K562 (cell line): ENCODE data around the gene ZCWPW1. TPM values are rescaled to one million over a fixed set of nuclear protein-coding genes. Genes with fewer than 3 reads are reported as not detected.

Experiments used
- ATAC-seq: fragments of 200-7000 bp; cut with Tn5 transposase; 3 replicates; pipeline ENCODE4 v1.9.1; 2020; ENCODE audit warnings: moderate library complexity
- BruUV-seq: library from RNA; stranded (reverse); fragments of 400-500 nt; replicated peaks from 2 replicates; lab custom pipeline; 2021; lab: Mats Ljungman, UMichigan
- CTCF ChIA-PET: fragments of 300-600 bp; formaldehyde crosslinking; extraction: SDS; loops from one replicate; lab custom pipeline; 2021; ENCODE audit warnings: low intra/inter-chr PET ratio; lab: Yijun Ruan, JAX
- POLR2A ChIA-PET: fragments of 300-600, 350-650 bp; sonication (Branson Sonifier 250); formaldehyde crosslinking; extraction: SDS; loops from one replicate; lab custom pipeline; 2021; ENCODE audit warnings: antibody characterized with exemption, inconsistent platforms; lab: Yijun Ruan, JAX
- DNase-seq, 4 experiments: peaks; one replicate each; pipeline versions ENCODE4 v3.0.0 to v3.0.0-alpha.2; 2011 to 2018; ENCODE audit warnings: low spot score in 3 of 4, mixed read lengths in 3 of 4; ENCODE audit errors: extremely low read depth in 1 of 4
- FAIRE-seq: peaks from 2 replicates; lab custom pipeline; 2011; peaks lifted over from hg19 to GRCh38; lab: Jason Lieb, UNC
- H2AFZ ChIP-seq: 2 replicates; pipeline ENCODE4 v1.6.0; 2011; ENCODE audit warnings: low read depth, low read length, control low read depth, inconsistent platforms
- H3K27ac ChIP-seq: fragments of 200-600 bp; 3 replicates; pipeline ENCODE4 v1.8.0; 2011; ENCODE audit warnings: low read depth, mild to moderate bottlenecking, control low read depth, inconsistent platforms, low read length, moderate library complexity, mixed read lengths; ENCODE audit errors: extremely low read depth
- H3K27me3 ChIP-seq, 2 experiments: fragments of 300-600 bp in 1 of 2; 2 replicates in 1 of 2; 3 replicates in 1 of 2; pipeline versions ENCODE4 v1.6.0 to v1.8.0; 2011; ENCODE audit warnings: inconsistent platforms in 2 of 2, low read length in 2 of 2, mild to moderate bottlenecking in 1 of 2, mixed read lengths in 1 of 2, moderate library complexity in 1 of 2; ENCODE audit not compliant: control insufficient read depth in 2 of 2, insufficient read depth in 2 of 2
- H3K36me3 ChIP-seq: fragments of 300-600 bp; 3 replicates; pipeline ENCODE4 v1.8.0; 2011; ENCODE audit warnings: mild to moderate bottlenecking, low read length, inconsistent platforms; ENCODE audit not compliant: control insufficient read depth, insufficient read depth
- H3K4me1 ChIP-seq, 2 experiments: fragments of 200-600 bp in 1 of 2; replicated peaks in 1 of 2; 2 replicates in 1 of 2; 3 replicates in 1 of 2; pipeline versions ENCODE4 v1.5.1 to v1.8.0; 2011; ENCODE audit warnings: inconsistent platforms in 2 of 2, low read length in 2 of 2, mild to moderate bottlenecking in 1 of 2, mixed read lengths in 1 of 2, moderate library complexity in 1 of 2; ENCODE audit not compliant: control insufficient read depth in 2 of 2, insufficient read depth in 2 of 2
- H3K4me2 ChIP-seq: 2 replicates; pipeline ENCODE4 v1.6.1; 2011; ENCODE audit warnings: low read length, control low read depth, inconsistent platforms, mixed read lengths; ENCODE audit not compliant: insufficient read depth
- H3K4me3 ChIP-seq: fragments of 200-600 bp; sonication (generic), shearing (Covaris generic); 2 replicates; pipeline ENCODE4 v1.5.1; 2016; ENCODE audit warnings: control low read depth, inconsistent platforms
- H3K79me2 ChIP-seq: fragments of 200-600 bp; 3 replicates; pipeline ENCODE4 v1.8.0; 2011; ENCODE audit warnings: low read length, inconsistent platforms; ENCODE audit not compliant: control insufficient read depth, insufficient read depth
- H3K9ac ChIP-seq, 2 experiments: 2 replicates each; pipeline versions ENCODE4 v1.6.0 to v1.6.1; 2011; ENCODE audit warnings: low read depth in 2 of 2, low read length in 2 of 2, control low read depth in 1 of 2, inconsistent platforms in 1 of 2, mild to moderate bottlenecking in 1 of 2, mixed read lengths in 1 of 2; ENCODE audit not compliant: insufficient read depth in 1 of 2
- H3K9me1 ChIP-seq: one replicate; pipeline ENCODE4 v1.6.0; 2011; ENCODE audit warnings: inconsistent platforms, mild to moderate bottlenecking, low read length, moderate library complexity; ENCODE audit not compliant: control insufficient read depth, insufficient read depth
- H3K9me3 ChIP-seq: replicated peaks from 2 replicates; pipeline ENCODE4 v1.5.1; 2011; ENCODE audit warnings: low read depth, low read length, inconsistent platforms; ENCODE audit not compliant: control insufficient read depth, insufficient read depth
- H4K20me1 ChIP-seq: replicated peaks from 2 replicates; pipeline ENCODE4 v1.6.1; 2011; ENCODE audit warnings: low read length, inconsistent platforms, mixed read lengths; ENCODE audit not compliant: control insufficient read depth, insufficient read depth
- NR2C2 ChIP-seq, 2 experiments: fragments of 200-800 bp in 1 of 2; sonication (Bioruptor generic) in 1 of 2; sonication (generic) in 1 of 2; formaldehyde crosslinking in 1 of 2; IDR thresholded peaks; 2 replicates each; pipeline versions ENCODE4 v1.6.1 to v1.8.0; 2016 to 2022; ENCODE audit warnings: mild to moderate bottlenecking in 1 of 2, missing compliant biosample characterization in 1 of 2, missing genetic modification characterization in 1 of 2, missing genetic modification reagents in 1 of 2
- PCBP1 ChIP-seq: fragments of 200-400 bp; formaldehyde crosslinking; IDR thresholded peaks from 2 replicates; pipeline ENCODE4 v1.6.1; 2018; ENCODE audit warnings: mild to moderate bottlenecking, low read depth, low read length; ENCODE audit not compliant: poor library complexity, severe bottlenecking
- POLR2G ChIP-seq: fragments of 200-400 bp; formaldehyde crosslinking; IDR thresholded peaks from 2 replicates; pipeline ENCODE4 v1.6.1; 2017; ENCODE audit warnings: low read depth, mild to moderate bottlenecking, antibody characterized with exemption, low read length, moderate library complexity
- RBFOX2 ChIP-seq: fragments of 200-400 bp; formaldehyde crosslinking; IDR thresholded peaks from 2 replicates; pipeline ENCODE4 v1.6.1; 2017; ENCODE audit warnings: low read depth, mild to moderate bottlenecking, low read length, moderate library complexity
- RBM22 ChIP-seq: fragments of 200-400 bp; formaldehyde crosslinking; IDR thresholded peaks from 2 replicates; pipeline ENCODE4 v1.6.1; 2018; ENCODE audit warnings: low read length, low read depth; ENCODE audit not compliant: poor library complexity, severe bottlenecking
- TRIM24 ChIP-seq, 2 experiments: fragments of 450-650 bp; IDR thresholded peaks; 2 replicates each; pipeline ENCODE4 v1.6.1; 2016
- ZNF830 ChIP-seq: fragments of 250-450 bp; sonication (Bioruptor Pico); IDR thresholded peaks from 2 replicates; pipeline ENCODE4 v1.5.0; 2021; ENCODE audit warnings: mild to moderate bottlenecking
- WGBS: fragments of 100-300 bp; shearing (Covaris generic); methylation state at CpG from one replicate; pipeline ENCODE4 v1.1.6; 2016; ENCODE audit warnings: low coverage, mixed read lengths; ENCODE audit not compliant: insufficient coverage; ENCODE audit errors: missing lambda C conversion rate; 5-methylcytosine and 5-hydroxymethylcytosine counted together
- in situ Hi-C: fragments of 300-500 bp; cut with MboI; formaldehyde crosslinking; loops from 4 replicates; pipeline ENCODE4 v1.15.0; 2018; ENCODE audit warnings: inconsistent platforms, mixed read lengths
- intact Hi-C: fragments of 100-400 bp; cut with micrococcal nuclease; formaldehyde crosslinking; loops from 2 replicates; pipeline ENCODE4 v1.14.2; 2022
- polyA plus RNA-seq, 8 experiments: library from polyadenylated mRNA; depleted of rRNA in 4 of 8; stranded (reverse) in 5 of 8; unstranded in 3 of 8; fragments of >200 nt; fragmentation: Nextera tagmentation in 2 of 8; fragmentation: Illumina TruSeq in 1 of 8; extraction: Ambion mirVana in 2 of 8; extraction: Trizol in 1 of 8; gene quantifications; 2 replicates each; pipeline versions ENCODE4 v1.2.1 to v1.2.3, GENCODE V29; 2011 to 2014; ENCODE audit warnings: inconsistent platforms in 1 of 8, missing spikeins in 1 of 8
- total RNA-seq, 7 experiments: library from RNA; depleted of rRNA in 6 of 7; stranded (reverse); fragments of >200 nt in 6 of 7; fragmentation: Illumina TruSeq in 2 of 7; extraction: Trizol in 2 of 7; gene quantifications; 2 replicates each; pipeline versions ENCODE4 v1.2.1 to v1.2.3, GENCODE V29; 2011 to 2021; ENCODE audit warnings: low replicate concordance in 1 of 7

Gene ZCWPW1
- total and polyA plus RNA-seq, 9 of the 15 experiments (the other 6 are each of a cell fraction or from before 2014, with no cell fraction given) = 0.18 to 1.7 (median 1.2) TPM

- intact Hi-C loops = no loop called here
- Histone ChIP-seq H3K79me2 (no peaks in the 10 kb centered on the region), H3K27ac (no peak overlapping the region), H2AFZ (no peak overlapping the region), H3K9ac (peak overlapping the region in 1 of 2 experiments; percentile 26; a peak in 2 of 4 replicates), H3K4me1 (peaks cover 0 to 9% of the 10 kb centered on the region in 2 experiments; a peak in 1 of 5 replicates), H3K9me3 (no peaks in the 10 kb centered on the region), H3K9me1 (no peaks in the 10 kb centered on the region), H3K36me3 (peaks cover 94% of the 10 kb centered on the region), H3K4me3 (no peak overlapping the region), H3K4me2 (no peak overlapping the region), H3K27me3 (no peaks in the 10 kb centered on the region), H4K20me1 (peaks cover 6% of the 10 kb centered on the region; the same call in 1 of the 2 replicates)
- no TSS peak for BruUV-seq
- TF ChIP-seq PCBP1 (peak; percentile 32), NR2C2 (CRISPR knock-in tag; IDR thresholded peaks at IDR 0.05) (no peak), NR2C2 (tag; IDR thresholded peaks at IDR 0.05) (no peak), TRIM24 (IDR thresholded peaks at IDR 0.05) (no peak), RBFOX2 (0 out of 2 replicates have a peak, but pooled peaks have one; percentile 36), ZNF830 (CRISPR knock-in tag) (no peak), RBM22 (peak; percentile 75), POLR2G (peak; percentile 63; the same call in 1 of the 2 replicates)
- no peak; the same call in 2 of the 3 replicates for ATAC-seq
- POLR2A ChIA-PET = interaction anchor here (0.9 kb wide), 1 partner anchor 9 kb away, joined by 5 read pairs; no protein-coding TSS in a partner anchor
- in situ Hi-C loops = no loop called here
- 87% methylated on average over 10 of the region's 16 CpGs for WGBS
- no peak for DNase-seq
- no peak for FAIRE-seq
- CTCF ChIA-PET = interaction anchor here (0.6 kb wide), 1 partner anchor 218 kb away, joined by 3 read pairs; no protein-coding TSS in a partner anchor
Observed at GRCh38 chr7:100352984-100353684, 75.4 kb downstream of the ZCWPW1 start.
